ENCODE measurements around the gene HERC3. TPM values are rescaled to one million over a fixed set of nuclear protein-coding genes. Genes with fewer than 3 reads are reported as not detected.

HERC3 gene
- 16.0 and 23.4 TPM in 2 replicates for total RNA-seq (2012; rRNA removed)

GRCh38 chr4:88591787-88592599 is at the start of gene HERC3:
Gene HERC3 (plus strand): TSS chr4:88592480. CDS start chr4:88605824, 13,344 bp downstream.
- Histone ChIP-seq H3K27me3 (ENCODE audit: control insufficient read depth, insufficient read depth, low read length) (no peaks in the 10 kb centered on the region), H3K9ac (ENCODE audit: low read depth, low read length) (peak within 1 kb of the TSS; percentile 96), H3K36me3 (ENCODE audit: insufficient read depth, low read length) (peaks cover 7% of the 10 kb centered on the region), H3K4me2 (ENCODE audit: low read length) (peak within 1 kb of the TSS; percentile 97), H3K4me3 (ENCODE audit: low read length) (peak within 1 kb of the TSS; percentile 97), H3K9me3 (replicated peaks; ENCODE audit: low read length) (no peaks in the 10 kb centered on the region), H3K4me1 (ENCODE audit: control insufficient read depth, insufficient read depth, low read length) (peaks cover 18% of the 10 kb centered on the region)

- Histone ChIP-seq H3K9ac (ENCODE audit: low read depth, low read length) (no peak overlapping the region), H3K27me3 (ENCODE audit: control insufficient read depth, insufficient read depth, low read length) (no peaks in the 10 kb centered on the region), H3K4me1 (ENCODE audit: control insufficient read depth, insufficient read depth, low read length) (no peaks in the 10 kb centered on the region), H3K9me3 (replicated peaks; ENCODE audit: low read length) (no peaks in the 10 kb centered on the region), H3K4me2 (ENCODE audit: low read length) (no peak overlapping the region), H3K4me3 (ENCODE audit: low read length) (no peak overlapping the region), H3K36me3 (ENCODE audit: insufficient read depth, low read length) (no peaks in the 10 kb centered on the region)
These were observed 42.5 kb upstream of the HERC3 start for GRCh38 chr4:88549815-88550214.

GRCh38 chr4:88567591-88567990 is 24.7 kb upstream of the HERC3 start:
- H3K4me2 ChIP-seq (ENCODE audit: low read length) = no peak overlapping the region
- no peak overlapping the region for H3K9ac ChIP-seq (ENCODE audit: low read depth, low read length)
- no peak overlapping the region for H3K4me3 ChIP-seq (ENCODE audit: low read length)
- no peaks in the 10 kb centered on the region for H3K27me3 ChIP-seq (ENCODE audit: control insufficient read depth, insufficient read depth, low read length)
- no peaks in the 10 kb centered on the region for H3K36me3 ChIP-seq (ENCODE audit: insufficient read depth, low read length)
- peaks cover 6% of the 10 kb centered on the region for H3K4me1 ChIP-seq (ENCODE audit: control insufficient read depth, insufficient read depth, low read length)
- no peaks in the 10 kb centered on the region for H3K9me3 ChIP-seq (replicated peaks; ENCODE audit: low read length)

GRCh38 chr4:88570001-88570400 is 22.3 kb upstream of the HERC3 start:
- Histone ChIP-seq H3K27me3 (ENCODE audit: control insufficient read depth, insufficient read depth, low read length) (no peaks in the 10 kb centered on the region), H3K4me3 (ENCODE audit: low read length) (no peak overlapping the region), H3K4me1 (ENCODE audit: control insufficient read depth, insufficient read depth, low read length) (peaks cover 9% of the 10 kb centered on the region), H3K4me2 (ENCODE audit: low read length) (no peak overlapping the region), H3K9ac (ENCODE audit: low read depth, low read length) (no peak overlapping the region), H3K36me3 (ENCODE audit: insufficient read depth, low read length) (no peaks in the 10 kb centered on the region), H3K9me3 (replicated peaks; ENCODE audit: low read length) (no peaks in the 10 kb centered on the region)

- Histone ChIP-seq H3K27me3 (ENCODE audit: control insufficient read depth, insufficient read depth, low read length) (no peaks in the 10 kb centered on the region), H3K9ac (ENCODE audit: low read depth, low read length) (no peak overlapping the region), H3K9me3 (replicated peaks; ENCODE audit: low read length) (no peaks in the 10 kb centered on the region), H3K4me2 (ENCODE audit: low read length) (no peak overlapping the region), H3K4me1 (ENCODE audit: control insufficient read depth, insufficient read depth, low read length) (peaks cover 9% of the 10 kb centered on the region), H3K36me3 (ENCODE audit: insufficient read depth, low read length) (no peaks in the 10 kb centered on the region), H3K4me3 (ENCODE audit: low read length) (no peak overlapping the region)
These were observed 18.9 kb upstream of the HERC3 start for GRCh38 chr4:88573276-88573980.

GRCh38 chr4:88573995-88574394 is 18.3 kb upstream of the HERC3 start:
- Histone ChIP-seq H3K36me3 (ENCODE audit: insufficient read depth, low read length) (no peaks in the 10 kb centered on the region), H3K4me2 (ENCODE audit: low read length) (no peak overlapping the region), H3K27me3 (ENCODE audit: control insufficient read depth, insufficient read depth, low read length) (no peaks in the 10 kb centered on the region), H3K4me3 (ENCODE audit: low read length) (no peak overlapping the region), H3K9ac (ENCODE audit: low read depth, low read length) (no peak overlapping the region), H3K4me1 (ENCODE audit: control insufficient read depth, insufficient read depth, low read length) (peaks cover 9% of the 10 kb centered on the region), H3K9me3 (replicated peaks; ENCODE audit: low read length) (no peaks in the 10 kb centered on the region)

- H3K27me3 ChIP-seq (ENCODE audit: control insufficient read depth, insufficient read depth, low read length) = no peaks in the 10 kb centered on the region
- no peak overlapping the region for H3K4me2 ChIP-seq (ENCODE audit: low read length)
- no peaks in the 10 kb centered on the region for H3K36me3 ChIP-seq (ENCODE audit: insufficient read depth, low read length)
- no peak overlapping the region for H3K9ac ChIP-seq (ENCODE audit: low read depth, low read length)
- H3K9me3 ChIP-seq (replicated peaks; ENCODE audit: low read length) = no peaks in the 10 kb centered on the region
- no peak overlapping the region for H3K4me3 ChIP-seq (ENCODE audit: low read length)
- peaks cover 3% of the 10 kb centered on the region for H3K4me1 ChIP-seq (ENCODE audit: control insufficient read depth, insufficient read depth, low read length)
These were observed 17.1 kb upstream of the HERC3 start for GRCh38 chr4:88575186-88575585.

GRCh38 chr4:88582493-88582892 is 9.8 kb upstream of the HERC3 start:
- H3K4me3 ChIP-seq (ENCODE audit: low read length) = no peak overlapping the region
- H3K4me2 ChIP-seq (ENCODE audit: low read length) = no peak overlapping the region
- no peaks in the 10 kb centered on the region for H3K36me3 ChIP-seq (ENCODE audit: insufficient read depth, low read length)
- H3K4me1 ChIP-seq (ENCODE audit: control insufficient read depth, insufficient read depth, low read length) = no peaks in the 10 kb centered on the region
- H3K9ac ChIP-seq (ENCODE audit: low read depth, low read length) = no peak overlapping the region
- no peaks in the 10 kb centered on the region for H3K9me3 ChIP-seq (replicated peaks; ENCODE audit: low read length)
- H3K27me3 ChIP-seq (ENCODE audit: control insufficient read depth, insufficient read depth, low read length) = no peaks in the 10 kb centered on the region

- Histone ChIP-seq H3K36me3 (ENCODE audit: insufficient read depth, low read length) (no peaks in the 10 kb centered on the region), H3K9me3 (replicated peaks; ENCODE audit: low read length) (no peaks in the 10 kb centered on the region), H3K27me3 (ENCODE audit: control insufficient read depth, insufficient read depth, low read length) (no peaks in the 10 kb centered on the region), H3K4me2 (ENCODE audit: low read length) (no peak overlapping the region), H3K4me1 (ENCODE audit: control insufficient read depth, insufficient read depth, low read length) (no peaks in the 10 kb centered on the region), H3K9ac (ENCODE audit: low read depth, low read length) (no peak overlapping the region), H3K4me3 (ENCODE audit: low read length) (no peak overlapping the region)
These were observed 8.4 kb upstream of the HERC3 start for GRCh38 chr4:88583631-88584470.

GRCh38 chr4:88584471-88584900 is 7.8 kb upstream of the HERC3 start:
- no peak overlapping the region for H3K4me2 ChIP-seq (ENCODE audit: low read length)
- no peaks in the 10 kb centered on the region for H3K36me3 ChIP-seq (ENCODE audit: insufficient read depth, low read length)
- H3K4me3 ChIP-seq (ENCODE audit: low read length) = no peak overlapping the region
- H3K9me3 ChIP-seq (replicated peaks; ENCODE audit: low read length) = no peaks in the 10 kb centered on the region
- H3K4me1 ChIP-seq (ENCODE audit: control insufficient read depth, insufficient read depth, low read length) = no peaks in the 10 kb centered on the region
- no peak overlapping the region for H3K9ac ChIP-seq (ENCODE audit: low read depth, low read length)
- no peaks in the 10 kb centered on the region for H3K27me3 ChIP-seq (ENCODE audit: control insufficient read depth, insufficient read depth, low read length)

- H3K4me1 ChIP-seq (ENCODE audit: control insufficient read depth, insufficient read depth, low read length) = no peaks in the 10 kb centered on the region
- no peaks in the 10 kb centered on the region for H3K36me3 ChIP-seq (ENCODE audit: insufficient read depth, low read length)
- H3K27me3 ChIP-seq (ENCODE audit: control insufficient read depth, insufficient read depth, low read length) = no peaks in the 10 kb centered on the region
- H3K4me3 ChIP-seq (ENCODE audit: low read length) = no peak overlapping the region
- H3K9ac ChIP-seq (ENCODE audit: low read depth, low read length) = no peak overlapping the region
- H3K9me3 ChIP-seq (replicated peaks; ENCODE audit: low read length) = no peaks in the 10 kb centered on the region
- H3K4me2 ChIP-seq (ENCODE audit: low read length) = no peak overlapping the region
These were observed 6.4 kb upstream of the HERC3 start for GRCh38 chr4:88585917-88586316.
